DND-41 (cell line): ENCODE measurements around the gene CMSS1.

ENCODE experiments used
- ATAC-seq: fragments of 200-7000 bp; cut with Tn5 transposase; 3 replicates; pipeline ENCODE4 v1.9.1; 2021; ENCODE audit warnings: low read depth; ENCODE audit not compliant: insufficient read depth
- DNase-seq: peaks from one replicate; pipeline ENCODE4 v3.0.0-alpha.2; 2020
- H2AFZ ChIP-seq: 2 replicates; pipeline ENCODE4 v1.6.0; 2012; ENCODE audit warnings: low read depth, low read length
- H3K27ac ChIP-seq: 2 replicates; pipeline ENCODE4 v1.5.1; 2012; ENCODE audit warnings: low read length, inconsistent platforms
- H3K27me3 ChIP-seq: fragments of 200-600 bp; sonication (generic); 2 replicates; pipeline ENCODE4 v1.6.0; 2012; ENCODE audit warnings: low read length, mild to moderate bottlenecking, inconsistent platforms; ENCODE audit not compliant: insufficient read depth, poor library complexity
- H3K36me3 ChIP-seq: 2 replicates; pipeline ENCODE4 v1.5.1; 2012; ENCODE audit warnings: low read length, inconsistent platforms; ENCODE audit not compliant: insufficient read depth
- H3K4me1 ChIP-seq: 2 replicates; pipeline ENCODE4 v1.5.1; 2012; ENCODE audit warnings: mild to moderate bottlenecking, low read length; ENCODE audit not compliant: insufficient read depth
- H3K4me2 ChIP-seq: 2 replicates; pipeline ENCODE4 v1.6.0; 2012; ENCODE audit warnings: mild to moderate bottlenecking, moderate library complexity, low read length, inconsistent platforms; ENCODE audit not compliant: insufficient read depth
- H3K4me3 ChIP-seq, 2 experiments: fragments of 200-600 bp in 1 of 2; shearing (Covaris generic) in 1 of 2; 2 replicates each; pipeline ENCODE4 v1.5.1; 2012 to 2016; ENCODE audit warnings: inconsistent platforms in 2 of 2, low read length in 2 of 2, mild to moderate bottlenecking in 2 of 2, low read depth in 1 of 2, moderate library complexity in 1 of 2
- H3K79me2 ChIP-seq: 2 replicates; pipeline ENCODE4 v1.6.0; 2012; ENCODE audit warnings: low read length, inconsistent platforms; ENCODE audit not compliant: insufficient read depth
- H3K9ac ChIP-seq: 2 replicates; pipeline ENCODE4 v1.6.0; 2012; ENCODE audit warnings: low read depth, mild to moderate bottlenecking, inconsistent platforms, low read length, moderate library complexity
- H3K9me3 ChIP-seq: 2 replicates; pipeline ENCODE4 v1.5.1; 2012; ENCODE audit warnings: low read length, moderate library complexity, mild to moderate bottlenecking, inconsistent platforms; ENCODE audit not compliant: insufficient read depth, severe bottlenecking
- H4K20me1 ChIP-seq: 2 replicates; pipeline ENCODE4 v1.6.0; 2012; ENCODE audit warnings: low read length; ENCODE audit not compliant: insufficient read depth
- CTCF ChIP-seq: IDR thresholded peaks from 2 replicates; pipeline ENCODE4 v1.5.1; 2012; ENCODE audit warnings: borderline replicate concordance, low read length, moderate library complexity, mild to moderate bottlenecking; ENCODE audit not compliant: poor library complexity, severe bottlenecking; ENCODE audit errors: extremely low read depth
- EZH2 ChIP-seq: IDR thresholded peaks from 3 replicates; pipeline ENCODE4 v1.6.1; 2012; ENCODE audit warnings: borderline replicate concordance, low read depth, mild to moderate bottlenecking, moderate library complexity, low read length, inconsistent platforms; ENCODE audit not compliant: severe bottlenecking

CMSS1 gene

DNA sequence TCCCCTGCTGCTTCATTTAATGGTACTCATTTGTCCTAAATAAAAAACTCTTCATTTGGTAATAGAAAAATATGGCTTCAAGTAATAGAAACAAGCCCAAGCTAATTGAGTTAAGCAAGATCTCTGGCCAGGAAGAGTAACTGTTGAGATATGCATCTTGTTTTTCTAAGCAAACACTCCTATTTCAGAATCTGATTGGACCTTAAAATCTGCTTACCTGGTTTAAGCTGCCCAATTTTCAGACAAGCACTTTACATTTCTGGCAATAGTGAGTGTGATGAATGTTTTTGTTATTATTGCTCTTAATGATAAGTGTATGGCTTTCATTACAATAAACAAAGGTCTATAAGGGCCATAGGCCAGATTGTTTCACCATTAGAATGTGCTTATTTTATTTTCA, 86.2 kb downstream of the CMSS1 start:
- Histone ChIP-seq H3K9ac (no peak overlapping the region), H3K27me3 (no peaks in the 10 kb centered on the region), H4K20me1 (no peaks in the 10 kb centered on the region), H3K9me3 (no peaks in the 10 kb centered on the region), H3K36me3 (no peaks in the 10 kb centered on the region), H3K79me2 (no peaks in the 10 kb centered on the region), H3K27ac (no peak overlapping the region), H3K4me1 (no peaks in the 10 kb centered on the region), H2AFZ (no peak overlapping the region), H3K4me2 (no peak overlapping the region), H3K4me3 (no peak overlapping the region)
- ATAC-seq, result no peak
- DNase-seq, result no peak
- TF ChIP-seq CTCF (no peak), EZH2 (no peak)

- no peaks in the 10 kb centered on the region for H3K27me3 ChIP-seq
- TF ChIP-seq EZH2 (no peak), CTCF (no peak)
- H3K4me3 ChIP-seq, result no peak overlapping the region
- H3K27ac ChIP-seq, result no peak overlapping the region
- no peaks in the 10 kb centered on the region for H3K4me1 ChIP-seq
- no peak overlapping the region for H3K9ac ChIP-seq
- ATAC-seq (no peak), DNase-seq (no peak)
- no peaks in the 10 kb centered on the region for H3K79me2 ChIP-seq
- no peaks in the 10 kb centered on the region for H3K9me3 ChIP-seq
- no peak overlapping the region for H3K4me2 ChIP-seq
- no peaks in the 10 kb centered on the region for H3K36me3 ChIP-seq
- no peaks in the 10 kb centered on the region for H4K20me1 ChIP-seq
- H2AFZ ChIP-seq, result no peak overlapping the region
Observed at GRCh38 chr3:99907959-99908544, 90.4 kb downstream of the CMSS1 start.

GRCh38 chr3:99909714-99910495, 92.2 kb downstream of the CMSS1 start:
- H3K36me3 ChIP-seq, result no peaks in the 10 kb centered on the region
- H4K20me1 ChIP-seq, result no peaks in the 10 kb centered on the region
- TF ChIP-seq EZH2 (no peak), CTCF (no peak)
- H3K9me3 ChIP-seq, result no peaks in the 10 kb centered on the region
- no peaks in the 10 kb centered on the region for H3K4me1 ChIP-seq
- no peak for DNase-seq
- H3K27me3 ChIP-seq, result no peaks in the 10 kb centered on the region
- no peak overlapping the region for H3K4me3 ChIP-seq
- H3K9ac ChIP-seq, result no peak overlapping the region
- H2AFZ ChIP-seq, result no peak overlapping the region
- no peak overlapping the region for H3K27ac ChIP-seq
- H3K4me2 ChIP-seq, result no peak overlapping the region
- no peaks in the 10 kb centered on the region for H3K79me2 ChIP-seq
- ATAC-seq, result no peak
